Testis (tissue), 5 donors: ENCODE data around the gene SEMA3E. TPM values are rescaled to one million over a fixed set of nuclear protein-coding genes. Genes with fewer than 3 reads are reported as not detected.

ENCODE experiments used
- DNase-seq: peaks from one replicate; pipeline ENCODE4 v3.0.0-alpha.2; 2019
- H3K27ac ChIP-seq, 2 donors: fragments of 200-600 bp; sonication (generic); one replicate each; pipeline ENCODE4 v1.5.1; 2019
- H3K27me3 ChIP-seq: fragments of 200-600 bp; sonication (generic); one replicate; pipeline ENCODE4 v1.5.1; 2019
- H3K36me3 ChIP-seq: fragments of 200-600 bp; sonication (generic); one replicate; pipeline ENCODE4 v1.5.1; 2017; ENCODE audit warnings: low read depth; ENCODE audit errors: missing control alignments
- H3K4me1 ChIP-seq: fragments of 200-600 bp; sonication (generic); one replicate; pipeline ENCODE4 v1.5.1; 2019
- H3K4me3 ChIP-seq, 2 donors: fragments of 200-600 bp; sonication (generic); one replicate each; pipeline ENCODE4 v1.5.1; 2017 to 2019
- H3K9me3 ChIP-seq: fragments of 200-600 bp; sonication (generic); one replicate; pipeline ENCODE4 v1.5.1; 2017
- POLR2A ChIP-seq: fragments of 450-650 bp; IDR thresholded peaks from one replicate; pipeline ENCODE4 v1.6.1; 2017; ENCODE audit warnings: antibody characterized with exemption, mild to moderate bottlenecking, moderate library complexity
- WGBS, 2 donors: methylation state at CpG; one replicate each; pipeline ENCODE4 v1.1.5; 2018; 5-methylcytosine and 5-hydroxymethylcytosine counted together
- intact Hi-C: fragments of 100-400 bp; cut with DNase I; formaldehyde crosslinking; loops from one replicate; pipeline ENCODE4 v1.15.1; 2023; ENCODE audit warnings: low total_unique reads
- long read RNA-seq, 2 donors: transcript quantifications; one replicate each; lab custom pipeline, GENCODE V29; 2026
- polyA plus RNA-seq: library from polyadenylated mRNA; stranded (reverse); fragments of 350-450 nt; fragmentation: Illumina TruSeq; extraction: RNeasy Lipid Tissue Mini Kit (QIAGEN cat#74804); gene quantifications from one replicate; pipeline ENCODE4 v1.2.3, GENCODE V29; 2014; ENCODE audit warnings: low read depth, low replicate concordance; ENCODE audit not compliant: insufficient read depth
- total RNA-seq, 2 donors: library from RNA; depleted of rRNA; stranded (reverse); fragments of >200 nt; gene quantifications; one replicate each; pipeline ENCODE4 v1.2.3, GENCODE V29; 2016
- TF ChIP-seq, protein P1 (sequence below), 3 experiments: fragments of 450-650 bp in 2 of 3; fragments of 200-600 bp in 1 of 3; sonication (generic) in 1 of 3; IDR thresholded peaks; one replicate each; pipeline ENCODE4 v1.5.1; 2016 to 2019; ENCODE audit warnings: antibody characterized with exemption in 3 of 3, mild to moderate bottlenecking in 2 of 3, moderate library complexity in 1 of 3

The SEMA3E gene
- total RNA-seq (under 1 TPM; 0.19 to 0.47 TPM), polyA plus RNA-seq (0.36 TPM)
- long read RNA-seq, donor 1, result 0 reads
- long read RNA-seq, donor 2, result 0 reads

DNA sequence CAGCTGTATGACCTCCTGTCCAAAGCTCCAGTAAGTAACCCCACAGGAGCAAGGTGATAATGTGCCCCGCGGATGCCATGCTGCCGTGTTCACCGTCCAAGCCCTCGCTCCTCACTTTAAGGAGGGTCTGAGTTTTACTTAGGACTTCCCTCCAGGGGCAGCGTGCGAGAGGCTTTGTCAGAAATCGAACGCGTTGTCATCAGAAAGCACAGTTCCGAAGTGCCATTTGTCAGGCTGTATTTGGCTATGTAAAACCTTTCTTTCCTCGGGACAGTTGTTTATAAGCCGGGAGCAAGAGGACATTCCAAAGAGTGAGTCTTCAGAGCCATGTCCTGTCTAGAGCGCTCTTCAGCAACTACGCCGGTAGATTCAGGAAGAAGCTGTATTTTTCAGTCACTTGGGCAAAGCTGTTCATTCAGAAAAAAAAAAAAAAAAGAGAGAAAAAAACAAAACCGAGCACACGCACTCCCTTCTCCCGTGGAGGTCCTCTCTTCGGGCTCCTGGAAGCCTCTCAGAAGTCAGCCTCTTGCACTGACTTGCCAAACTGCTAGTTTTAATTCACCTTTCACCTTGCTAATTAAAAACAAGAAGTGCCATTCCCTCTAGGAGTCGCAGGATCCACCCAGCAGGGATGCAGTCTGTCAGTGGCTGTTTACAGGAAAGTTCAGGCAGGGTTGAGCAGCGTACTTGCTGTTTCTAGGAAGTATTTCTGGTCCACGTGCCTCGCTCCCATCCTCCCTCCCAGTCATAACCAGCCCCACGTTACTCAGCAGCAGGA lies at the start of gene SEMA3E:
Gene SEMA3E (minus strand): TSS at position 676 of the 778 bp plus-strand sequence.
- no peaks in the 10 kb centered on the region for H3K4me1 ChIP-seq
- peak; percentile 39 for DNase-seq
- no peak within 1 kb of the TSS for H3K27ac ChIP-seq
- no peaks in the 10 kb centered on the region for H3K9me3 ChIP-seq
- intact Hi-C loops, result no loop called here
- H3K27me3 ChIP-seq, result no peaks in the 10 kb centered on the region
- no peak for TF ChIP-seq POLR2A
- TF ChIP-seq, protein P1, sequence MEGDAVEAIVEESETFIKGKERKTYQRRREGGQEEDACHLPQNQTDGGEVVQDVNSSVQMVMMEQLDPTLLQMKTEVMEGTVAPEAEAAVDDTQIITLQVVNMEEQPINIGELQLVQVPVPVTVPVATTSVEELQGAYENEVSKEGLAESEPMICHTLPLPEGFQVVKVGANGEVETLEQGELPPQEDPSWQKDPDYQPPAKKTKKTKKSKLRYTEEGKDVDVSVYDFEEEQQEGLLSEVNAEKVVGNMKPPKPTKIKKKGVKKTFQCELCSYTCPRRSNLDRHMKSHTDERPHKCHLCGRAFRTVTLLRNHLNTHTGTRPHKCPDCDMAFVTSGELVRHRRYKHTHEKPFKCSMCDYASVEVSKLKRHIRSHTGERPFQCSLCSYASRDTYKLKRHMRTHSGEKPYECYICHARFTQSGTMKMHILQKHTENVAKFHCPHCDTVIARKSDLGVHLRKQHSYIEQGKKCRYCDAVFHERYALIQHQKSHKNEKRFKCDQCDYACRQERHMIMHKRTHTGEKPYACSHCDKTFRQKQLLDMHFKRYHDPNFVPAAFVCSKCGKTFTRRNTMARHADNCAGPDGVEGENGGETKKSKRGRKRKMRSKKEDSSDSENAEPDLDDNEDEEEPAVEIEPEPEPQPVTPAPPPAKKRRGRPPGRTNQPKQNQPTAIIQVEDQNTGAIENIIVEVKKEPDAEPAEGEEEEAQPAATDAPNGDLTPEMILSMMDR (IDR thresholded peaks at IDR 0.05), result no peak
- no peaks in the 10 kb centered on the region for H3K36me3 ChIP-seq
- H3K4me3 ChIP-seq, result peak within 1 kb of the TSS; percentile 13 to 25
- 1 to 3% methylated on average over 25 of the region's 25 CpGs for WGBS, 2 donors

DNA sequence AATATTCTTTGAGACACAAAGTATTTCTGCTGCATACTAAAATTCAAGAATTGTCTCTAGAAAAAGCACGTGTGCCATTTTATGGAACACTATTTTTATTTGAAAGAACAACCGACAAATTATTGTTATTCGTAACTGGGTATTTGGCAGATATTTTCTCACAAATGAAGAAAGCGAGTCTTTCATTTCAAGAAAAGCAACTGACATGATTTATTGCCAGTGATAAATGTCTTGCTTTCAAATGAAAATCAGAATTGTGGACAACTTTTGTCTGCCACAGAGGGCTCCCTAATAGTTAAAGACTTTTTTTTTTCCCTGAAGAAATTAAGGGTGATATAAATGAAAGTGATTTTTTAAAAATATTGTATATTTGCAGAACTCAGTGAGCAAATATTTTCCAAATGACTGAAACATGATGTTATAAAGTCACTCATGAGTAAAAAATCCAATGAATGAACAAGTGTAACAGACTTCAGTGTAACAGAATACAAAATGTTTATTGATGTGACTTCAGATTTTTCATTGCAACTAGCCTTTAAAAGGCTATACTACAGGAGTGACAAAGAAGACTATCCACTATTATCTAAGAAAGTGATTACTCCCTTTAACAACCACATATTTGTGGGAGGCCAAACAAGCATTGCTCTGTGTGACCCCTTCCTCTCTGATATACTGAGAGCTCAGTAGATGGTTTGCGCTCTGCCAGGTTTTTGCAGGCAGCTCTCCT lies 49.0 kb upstream of the SEMA3E start:
- no peaks in the 10 kb centered on the region for H3K9me3 ChIP-seq
- no peak overlapping the region for H3K4me3 ChIP-seq
- intact Hi-C loops, result no loop called here
- no peaks in the 10 kb centered on the region for H3K36me3 ChIP-seq
- no peaks in the 10 kb centered on the region for H3K4me1 ChIP-seq
- no peaks in the 10 kb centered on the region for H3K27me3 ChIP-seq
- TF ChIP-seq, protein P1 (IDR thresholded peaks at IDR 0.05), result no peak
- TF ChIP-seq POLR2A, result no peak
- no peak for DNase-seq
- 72 to 75% methylated on average over 5 of the region's 5 CpGs for WGBS, 2 donors
- no peak overlapping the region for H3K27ac ChIP-seq

- WGBS, 2 donors, result 86 to 96% methylated on average over 2 of the region's 2 CpGs
- Histone ChIP-seq H3K4me1 (no peaks in the 10 kb centered on the region), H3K27me3 (no peaks in the 10 kb centered on the region), H3K27ac (no peak overlapping the region), H3K36me3 (no peaks in the 10 kb centered on the region), H3K4me3 (no peak overlapping the region), H3K9me3 (no peaks in the 10 kb centered on the region)
- no peak for DNase-seq
- intact Hi-C loops, result no loop called here
- no peak for TF ChIP-seq POLR2A
- TF ChIP-seq, protein P1 (IDR thresholded peaks at IDR 0.05), result no peak
These were observed 47.2 kb upstream of the SEMA3E start for GRCh38 chr7:83696101-83696500.

DNA sequence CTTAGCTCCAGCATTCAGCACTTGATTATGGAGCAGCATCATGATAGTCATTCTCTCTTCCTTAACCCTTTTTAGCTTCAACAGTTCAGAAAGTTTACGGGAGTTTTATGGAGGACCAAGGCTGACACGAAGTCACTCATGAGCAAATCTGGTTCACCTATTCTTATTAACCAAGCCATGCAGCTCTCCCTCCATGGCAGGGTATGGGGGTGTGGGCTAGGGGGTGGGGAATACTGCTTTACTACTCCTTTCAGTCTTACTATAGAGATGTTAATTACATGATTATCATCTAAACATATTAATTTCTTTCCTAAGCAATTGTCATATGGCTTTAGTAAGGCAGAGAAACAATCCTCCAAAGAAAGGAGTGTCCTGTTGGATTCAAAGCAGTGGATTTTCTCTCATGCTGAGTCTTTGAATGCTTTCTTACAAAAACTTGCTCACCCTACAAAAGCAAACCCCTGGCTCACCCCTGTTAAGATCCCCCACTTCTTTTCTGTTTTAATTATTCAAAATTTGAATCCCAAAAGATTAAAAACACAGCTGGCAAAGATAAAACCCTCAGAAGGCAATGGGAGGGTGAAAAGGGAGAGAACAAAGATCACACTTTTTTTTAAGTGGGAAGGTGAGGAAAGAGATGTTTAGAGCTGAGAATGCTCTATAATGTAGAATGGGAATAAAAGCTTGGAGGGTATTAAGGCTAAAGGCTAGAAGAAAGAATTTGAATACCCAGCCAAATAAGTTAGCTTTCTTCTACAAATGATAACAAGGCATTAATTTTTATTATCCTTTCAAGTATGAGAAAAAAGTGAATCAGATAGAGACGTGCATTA lies 46.4 kb upstream of the SEMA3E start:
- no peaks in the 10 kb centered on the region for H3K4me1 ChIP-seq
- H3K36me3 ChIP-seq, result no peaks in the 10 kb centered on the region
- H3K9me3 ChIP-seq, result no peaks in the 10 kb centered on the region
- H3K4me3 ChIP-seq, result no peak overlapping the region
- no peak overlapping the region for H3K27ac ChIP-seq
- intact Hi-C loops, result no loop called here
- DNase-seq, result no peak
- TF ChIP-seq POLR2A, result no peak
- TF ChIP-seq, protein P1 (IDR thresholded peaks at IDR 0.05), result no peak
- no peaks in the 10 kb centered on the region for H3K27me3 ChIP-seq
- WGBS, 2 donors, result 60 to 65% methylated on average over 3 of the region's 3 CpGs
